ENCODE results near the gene SIPA1.

DNA sequence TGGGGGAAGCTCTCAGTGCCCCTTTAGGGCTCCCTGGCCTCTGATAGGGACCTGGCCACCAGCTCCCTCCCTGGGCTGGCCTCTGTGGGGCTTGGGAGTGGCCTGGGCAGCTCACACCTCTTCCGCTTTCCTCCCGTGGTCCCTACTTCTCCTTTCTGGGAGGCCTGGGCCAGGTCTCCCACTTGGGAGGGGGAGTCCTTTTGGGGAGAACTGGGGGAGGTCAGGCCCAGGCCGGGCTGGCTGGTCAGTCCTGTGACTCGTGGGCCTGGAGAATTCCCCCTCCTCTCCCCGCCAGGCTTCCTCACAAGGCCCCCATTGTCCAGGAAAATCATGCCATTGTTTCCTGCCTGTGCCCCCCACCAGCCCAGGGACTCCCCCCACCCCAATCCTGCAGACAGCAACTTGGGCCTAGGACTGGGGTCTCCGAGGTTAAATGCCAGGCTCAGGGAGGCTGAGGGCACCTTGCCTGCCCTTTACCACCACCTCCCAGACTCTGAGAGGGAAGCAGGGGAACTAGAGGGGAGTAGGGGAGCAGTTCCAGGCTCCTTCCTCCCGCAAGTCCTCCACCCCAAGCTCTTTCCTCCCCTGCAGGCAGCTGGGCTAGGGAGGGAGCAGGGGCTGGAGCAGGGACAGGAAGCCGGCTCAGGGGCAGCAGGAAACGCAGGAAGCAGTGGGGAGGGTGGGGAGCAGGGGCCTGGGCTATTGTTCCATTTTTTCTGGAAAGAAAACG is 26.7 kb upstream of the SIPA1 start:
- TF ChIP-seq CTCF (IDR thresholded peaks at IDR 0.05) (no peak), POLR2A (IDR thresholded peaks at IDR 0.05) (no peak)
